Left colon (tissue), 2 donors: ENCODE measurements around the gene LRRC51. TPM values are rescaled to one million over a fixed set of nuclear protein-coding genes. Genes with fewer than 3 reads are reported as not detected.
A peak's percentile ranks its signal among the peaks of the same experiment; 100 is the strongest.
"Not testable (repeated sequence)": the region's sequence is repeated elsewhere in the genome, so short reads cannot be mapped to it uniquely, and the experiment has no call there.

Experiments
- ATAC-seq: fragments of 200-7000 bp; cut with Tn5 transposase; one replicate; pipeline ENCODE4 v1.9.1; 2020; ENCODE audit warnings: mild to moderate bottlenecking, moderate library complexity
- DNase-seq, 2 donors: peaks; one replicate each; pipeline ENCODE4 v3.0.0-alpha.2; 2020
- intact Hi-C, 2 donors: fragments of 100-400 bp; cut with DNase I in 1 of 2; cut with micrococcal nuclease in 1 of 2; formaldehyde crosslinking; loops; one replicate each; pipeline versions ENCODE4 v1.11.2 to v1.14.0; 2022; cut with DNase I, micrococcal nuclease
- microRNA-seq, 2 donors: library from miRNA; unstranded; fragments of <30 nt; microRNA quantifications; one replicate each; pipeline versions ENCODE4 v1.1.0 to v1.2.0, GENCODE V29; 2020
- total RNA-seq, 2 donors: library from RNA; stranded (reverse); fragmentation: NEBNext Ultra II Directional; extraction: Animal tissue kit (Norgen Biotek cat#: 25700); gene quantifications; one replicate each; pipeline ENCODE4 v1.2.1, GENCODE V29; 2021
- donor health status: DM: no; HTN: no; CAD: no.
- donor health status: DM: yes; HTN: yes; CAD: no.

LRRC51 gene
- total RNA-seq, 2 donors from 2014 or later = 8.0 to 10.1 TPM

DNA sequence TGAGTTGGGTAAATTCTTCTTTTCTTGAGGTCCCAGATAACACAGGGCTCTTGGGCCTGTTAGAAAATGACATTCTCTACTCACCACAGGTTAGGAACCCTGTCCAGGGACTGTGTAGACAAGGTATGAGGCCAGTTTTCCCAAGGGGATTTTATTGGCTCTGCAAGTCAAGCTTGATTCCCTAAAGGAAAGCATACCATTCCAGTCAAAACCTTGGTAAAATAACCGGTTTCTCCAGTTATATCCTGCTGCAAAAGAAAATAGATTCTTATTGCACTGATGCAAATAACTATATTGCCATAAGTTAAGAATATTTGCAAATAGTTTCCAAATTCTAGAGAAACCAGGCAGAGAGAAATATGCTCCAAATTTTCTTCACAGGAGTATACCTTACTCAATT lies 45.3 kb downstream of the LRRC51 start:
- intact Hi-C loops = no loop called here
- DNase-seq (no peak), ATAC-seq (no peak)

- DNase-seq (no peak), ATAC-seq (no peak)
- intact Hi-C loops = no loop called here
Observed at GRCh38 chr11:72127923-72128322, 47.3 kb downstream of the LRRC51 start.

- ATAC-seq (no peak), DNase-seq (no peak)
- intact Hi-C loops = no loop called here
Observed at GRCh38 chr11:72129381-72129780, 48.7 kb downstream of the LRRC51 start.

DNA sequence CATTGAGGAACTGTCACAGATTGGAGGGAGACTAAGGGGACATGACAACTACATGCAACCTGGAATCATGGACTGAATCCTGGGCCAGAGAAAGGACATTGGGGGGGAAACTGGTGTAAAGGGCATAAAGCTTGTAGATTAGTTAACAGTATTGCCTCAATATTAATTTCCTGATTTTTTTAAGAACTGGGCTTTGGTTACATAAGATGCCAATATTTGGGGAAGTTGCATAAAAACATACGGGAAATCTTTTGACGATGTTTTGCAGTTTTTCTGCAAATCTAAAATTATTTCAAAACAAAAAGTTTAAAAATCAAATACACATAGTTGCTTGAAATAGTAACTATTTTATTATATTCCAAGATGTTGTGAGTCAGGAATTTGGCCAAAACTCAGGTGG lies 52.0 kb downstream of the LRRC51 start:
- ATAC-seq (no peak), DNase-seq (no peak)
- intact Hi-C loops = no loop called here

- ATAC-seq, intact Hi-C loops, DNase-seq: not testable (repeated sequence)
Observed at GRCh38 chr11:72135473-72135872, 54.8 kb downstream of the LRRC51 start, which contains the start of gene FOLR3. Gene FOLR3, plus strand, starts transcription at chr11:72135725. Its CDS starts 228 bp downstream, at chr11:72135953.

DNA sequence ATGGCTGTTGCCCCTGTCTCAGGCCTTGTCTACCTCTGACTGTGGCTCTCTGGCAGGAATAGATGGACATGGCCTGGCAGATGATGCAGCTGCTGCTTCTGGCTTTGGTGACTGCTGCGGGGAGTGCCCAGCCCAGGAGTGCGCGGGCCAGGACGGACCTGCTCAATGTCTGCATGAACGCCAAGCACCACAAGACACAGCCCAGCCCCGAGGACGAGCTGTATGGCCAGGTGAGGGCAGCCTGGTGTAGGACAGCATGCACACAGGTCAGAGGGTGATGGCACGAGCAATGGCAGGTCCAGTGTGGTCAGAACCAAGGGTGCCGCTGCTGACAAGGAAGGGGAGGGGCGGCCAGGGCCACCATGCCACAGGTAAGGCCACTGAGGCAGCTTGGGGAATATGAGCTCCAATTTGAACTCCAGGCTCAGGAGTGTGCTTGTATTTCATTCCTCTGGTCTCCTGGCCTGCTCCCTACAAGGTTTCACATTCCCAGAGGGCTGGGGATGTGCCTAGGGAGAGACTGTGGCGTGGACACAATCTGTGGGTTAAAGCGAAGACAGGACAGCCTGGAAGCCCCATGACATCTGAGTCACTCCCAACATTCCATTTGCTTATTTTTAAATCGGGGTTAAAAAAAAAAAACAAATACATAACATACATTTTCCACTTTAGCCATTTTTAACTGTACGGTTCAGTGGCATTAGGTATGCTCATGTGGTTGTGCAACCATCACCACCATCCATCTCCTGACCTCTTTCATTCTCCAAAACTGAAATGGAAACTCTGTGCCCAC lies 55.4 kb downstream of the LRRC51 start:
- ATAC-seq = no peak
- intact Hi-C loops = no loop called here
- no peak for DNase-seq

- intact Hi-C loops = no loop called here
- DNase-seq = peak in 1 of 2 donors; percentile 30
- peak; percentile 88 for ATAC-seq
Observed at GRCh38 chr11:72136684-72137262, 56.1 kb downstream of the LRRC51 start.

DNA sequence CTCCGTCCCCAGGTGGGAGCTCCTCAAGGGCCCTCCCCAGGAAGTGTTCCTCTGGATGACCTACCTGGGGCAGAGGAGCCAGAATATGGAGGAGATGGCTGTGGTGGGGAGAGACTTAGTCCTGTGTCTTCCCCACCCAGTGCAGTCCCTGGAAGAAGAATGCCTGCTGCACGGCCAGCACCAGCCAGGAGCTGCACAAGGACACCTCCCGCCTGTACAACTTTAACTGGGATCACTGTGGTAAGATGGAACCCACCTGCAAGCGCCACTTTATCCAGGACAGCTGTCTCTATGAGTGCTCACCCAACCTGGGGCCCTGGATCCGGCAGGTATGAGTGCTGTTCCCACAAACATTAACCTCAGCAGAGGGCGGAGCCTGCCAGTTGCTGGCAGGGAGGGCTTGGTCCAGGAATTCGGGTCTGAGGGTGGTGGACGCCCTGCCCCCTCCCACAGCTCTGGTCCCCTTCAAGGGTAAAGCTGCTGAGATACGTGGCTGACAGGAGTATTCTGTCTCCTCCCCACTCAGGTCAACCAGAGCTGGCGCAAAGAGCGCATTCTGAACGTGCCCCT lies 58.3 kb downstream of the LRRC51 start:
- DNase-seq (no peak), ATAC-seq (no peak)
- intact Hi-C loops = no loop called here

DNA sequence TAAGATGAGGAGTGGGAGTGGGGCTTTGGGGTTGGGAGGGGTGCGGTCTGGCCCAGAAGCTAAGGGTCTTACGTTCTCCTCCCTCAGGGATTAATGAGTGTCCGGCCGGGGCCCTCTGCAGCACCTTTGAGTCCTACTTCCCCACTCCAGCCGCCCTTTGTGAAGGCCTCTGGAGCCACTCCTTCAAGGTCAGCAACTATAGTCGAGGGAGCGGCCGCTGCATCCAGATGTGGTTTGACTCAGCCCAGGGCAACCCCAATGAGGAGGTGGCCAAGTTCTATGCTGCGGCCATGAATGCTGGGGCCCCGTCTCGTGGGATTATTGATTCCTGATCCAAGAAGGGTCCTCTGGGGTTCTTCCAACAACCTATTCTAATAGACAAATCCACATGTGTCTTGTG lies 58.9 kb downstream of the LRRC51 start:
- DNase-seq (no peak), ATAC-seq (no peak)
- intact Hi-C loops = no loop called here

- ATAC-seq = no peak
Observed at GRCh38 chr11:72140661-72141060, 60.0 kb downstream of the LRRC51 start.

DNA sequence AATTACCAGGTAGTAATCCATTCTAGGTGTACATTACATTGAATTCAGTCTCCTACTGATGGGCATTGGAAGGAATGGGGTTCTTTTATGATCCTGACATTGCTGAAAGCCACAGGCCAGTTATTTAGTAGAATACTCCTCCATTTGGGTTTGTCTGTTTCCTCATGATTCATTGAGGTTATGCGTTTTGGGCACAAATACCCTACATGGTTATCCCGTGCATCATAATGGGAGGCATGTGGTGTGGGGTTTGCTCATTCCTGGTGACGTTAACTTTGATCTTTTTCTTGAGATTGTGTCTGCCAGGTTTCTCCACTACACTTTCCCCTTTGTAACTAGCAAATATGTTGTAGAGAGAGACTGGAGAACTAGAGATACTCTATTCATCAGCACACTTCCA lies 60.4 kb downstream of the LRRC51 start:
- intact Hi-C loops = no loop called here
- no peak for ATAC-seq
- DNase-seq = no peak

More at GRCh38 chr11:72140661-72141060, 60.0 kb downstream of the LRRC51 start:
- DNase-seq = no peak
- intact Hi-C loops = no loop called here

DNA sequence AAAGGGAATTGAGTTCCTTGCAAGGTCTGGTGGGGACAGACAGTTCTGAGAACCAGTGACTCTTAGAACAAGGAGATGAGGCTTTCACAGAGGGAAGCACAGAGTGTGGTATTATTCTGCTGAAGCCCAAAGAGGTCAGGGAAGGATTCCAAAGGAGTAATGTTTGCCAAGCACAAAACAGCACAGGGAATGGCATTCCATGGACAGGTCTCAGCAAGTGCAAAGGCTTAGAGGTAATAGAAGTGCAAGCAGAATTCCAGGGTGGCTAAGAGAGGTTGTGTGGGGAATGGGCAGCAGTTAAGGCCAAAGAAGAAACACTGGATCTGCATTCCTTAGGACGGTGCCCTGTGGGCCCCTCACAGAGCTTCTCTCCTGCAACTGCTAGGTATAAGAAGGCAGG lies 61.4 kb downstream of the LRRC51 start:
- ATAC-seq, intact Hi-C loops, DNase-seq: not testable (repeated sequence)

- DNase-seq, intact Hi-C loops: not testable (repeated sequence)
Observed at GRCh38 chr11:72142543-72142942, 61.9 kb downstream of the LRRC51 start.

DNA sequence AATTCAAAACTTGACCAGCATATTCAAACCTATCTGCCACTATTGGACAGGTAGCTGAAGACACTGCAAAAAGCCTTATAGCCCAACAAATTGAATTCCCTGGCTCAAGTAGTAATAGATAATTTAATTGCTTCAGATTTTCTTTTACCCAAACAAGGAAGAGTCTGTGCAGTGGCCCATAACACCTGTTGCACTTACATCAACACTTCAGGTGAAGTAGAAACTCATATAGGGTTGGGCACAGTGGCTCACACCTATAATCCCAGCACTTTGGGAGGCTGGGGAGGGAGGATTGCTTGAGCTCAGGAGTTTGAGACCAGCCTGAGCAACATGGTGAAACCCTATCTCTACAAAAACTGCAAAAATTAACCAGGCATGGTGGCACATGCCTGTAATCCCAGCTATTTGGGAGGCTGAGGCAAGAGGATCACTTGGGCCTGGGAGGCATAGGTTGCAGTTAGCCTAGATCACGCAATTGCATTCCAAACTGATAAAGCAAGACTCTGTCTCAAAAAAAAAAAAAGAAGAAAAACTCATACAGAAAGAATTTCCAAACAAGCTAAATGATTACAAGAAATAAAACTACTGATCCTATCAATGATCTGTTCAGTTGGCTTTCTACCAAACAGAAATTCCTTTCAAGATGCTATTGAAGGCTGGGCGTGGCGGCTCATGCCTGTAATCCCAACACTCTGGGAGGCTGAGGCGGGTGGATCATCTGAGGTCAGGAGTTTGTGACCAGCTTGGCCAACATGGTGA lies 64.3 kb downstream of the LRRC51 start:
- intact Hi-C loops = no loop called here
- peak; percentile 56 for ATAC-seq
- DNase-seq = peak in 1 of 2 donors; percentile 18

More at GRCh38 chr11:72142543-72142942, 61.9 kb downstream of the LRRC51 start:
- ATAC-seq = not testable (repeated sequence)

Small RNA genes within 50 kb of the gene (microRNA-seq; reads per million reads assigned to microRNA genes)
- 0 to 2.7 reads per million in 2 donors for gene MIR3165

Other genes starting within 250 kb of the LRRC51 start
- not detected for gene DEFB108B, start 247.7 kb upstream of the LRRC51 start, total RNA-seq
- gene DEFB131B, start 202.4 kb upstream of the LRRC51 start, total RNA-seq = not detected
- 10 to 100 TPM in 1 of 2 donors, 1 to 10 TPM in 1; 7.5 to 12.5 TPM for gene XNDC1N, start 152.3 kb upstream of the LRRC51 start, total RNA-seq
- gene RNF121, start 151.8 kb upstream of the LRRC51 start, total RNA-seq = 10 to 100 TPM; 29.5 to 39.5 TPM
- gene IL18BP, start 81.9 kb upstream of the LRRC51 start, total RNA-seq = 10 to 100 TPM in 1 of 2 donors, 1 to 10 TPM in 1; 8.0 to 10.6 TPM
- gene NUMA1, start 308 bp upstream of the LRRC51 start, total RNA-seq = 100 to 1,000 TPM; 157 to 183 TPM
- 100 to 1,000 TPM in 1 of 2 donors, 10 to 100 TPM in 1; 96.8 to 102 TPM for gene LAMTOR1, start 22.4 kb downstream of the LRRC51 start, total RNA-seq
- gene TOMT, start 25.1 kb downstream of the LRRC51 start, total RNA-seq = not detected
- gene ANAPC15, start 31.8 kb downstream of the LRRC51 start, total RNA-seq = 10 to 100 TPM; 44.2 to 49.8 TPM
- gene FOLR3, start 54.9 kb downstream of the LRRC51 start, total RNA-seq = not detected
- not detected for gene FOLR1, start 111.3 kb downstream of the LRRC51 start, total RNA-seq
- 10 to 100 TPM in 1 of 2 donors, 1 to 10 TPM in 1; 4.8 to 23.5 TPM for gene FOLR2, start 135.9 kb downstream of the LRRC51 start, total RNA-seq
- gene INPPL1, start 143.9 kb downstream of the LRRC51 start, total RNA-seq = 100 to 1,000 TPM; 120 to 142 TPM
- gene PHOX2A, start 163.3 kb downstream of the LRRC51 start, total RNA-seq = under 1 TPM; 0.61 to 0.89 TPM